HFFc6 (cell line): ENCODE measurements around the gene EPN2. TPM values are rescaled to one million over a fixed set of nuclear protein-coding genes. Genes with fewer than 3 reads are reported as not detected.

ENCODE experiments used
- DNase-seq: peaks from one replicate; pipeline ENCODE4 v3.0.0-alpha.2; 2018
- H3K27ac Mint-ChIP-seq: 2 replicates; pipeline ENCODE4 v1.8.0; 2020; ENCODE audit warnings: mild to moderate bottlenecking, mixed read lengths
- H3K27me3 Mint-ChIP-seq: 2 replicates; pipeline ENCODE4 v1.8.0; 2021; ENCODE audit warnings: mild to moderate bottlenecking, moderate library complexity, mixed read lengths; ENCODE audit not compliant: insufficient read depth
- H3K36me3 Mint-ChIP-seq: 2 replicates; pipeline ENCODE4 v1.8.0; 2021; ENCODE audit warnings: low read depth, mixed read lengths
- H3K4me1 Mint-ChIP-seq: 2 replicates; pipeline ENCODE4 v1.8.0; 2020; ENCODE audit warnings: low read depth, mixed read lengths
- H3K4me3 Mint-ChIP-seq: 2 replicates; pipeline ENCODE4 v1.8.0; 2020; ENCODE audit warnings: mild to moderate bottlenecking, moderate library complexity, mixed read lengths
- H3K9me3 Mint-ChIP-seq: 2 replicates; pipeline ENCODE4 v1.8.0; 2020; ENCODE audit warnings: mild to moderate bottlenecking, mixed read lengths
- total RNA-seq, 6 experiments: library from RNA; stranded (reverse); fragmentation: NEBNext Ultra II Directional; extraction: Animal tissue kit (Norgen Biotek cat#: 25700); gene quantifications; 2 replicates in 1 of 6; 3 replicates in 5 of 6; pipeline ENCODE4 v1.2.3, GENCODE V29; 2021
- TF ChIP-seq, protein P1 (sequence below): fragments of 200-600 bp; sonication (generic); IDR thresholded peaks from 2 replicates; pipeline ENCODE4 v1.5.0; 2021; ENCODE audit warnings: antibody characterized with exemption, mild to moderate bottlenecking

EPN2 gene
- total RNA-seq, 6 experiments from 2014 or later = 40.1 to 47.4 (median 42.7) TPM

DNA sequence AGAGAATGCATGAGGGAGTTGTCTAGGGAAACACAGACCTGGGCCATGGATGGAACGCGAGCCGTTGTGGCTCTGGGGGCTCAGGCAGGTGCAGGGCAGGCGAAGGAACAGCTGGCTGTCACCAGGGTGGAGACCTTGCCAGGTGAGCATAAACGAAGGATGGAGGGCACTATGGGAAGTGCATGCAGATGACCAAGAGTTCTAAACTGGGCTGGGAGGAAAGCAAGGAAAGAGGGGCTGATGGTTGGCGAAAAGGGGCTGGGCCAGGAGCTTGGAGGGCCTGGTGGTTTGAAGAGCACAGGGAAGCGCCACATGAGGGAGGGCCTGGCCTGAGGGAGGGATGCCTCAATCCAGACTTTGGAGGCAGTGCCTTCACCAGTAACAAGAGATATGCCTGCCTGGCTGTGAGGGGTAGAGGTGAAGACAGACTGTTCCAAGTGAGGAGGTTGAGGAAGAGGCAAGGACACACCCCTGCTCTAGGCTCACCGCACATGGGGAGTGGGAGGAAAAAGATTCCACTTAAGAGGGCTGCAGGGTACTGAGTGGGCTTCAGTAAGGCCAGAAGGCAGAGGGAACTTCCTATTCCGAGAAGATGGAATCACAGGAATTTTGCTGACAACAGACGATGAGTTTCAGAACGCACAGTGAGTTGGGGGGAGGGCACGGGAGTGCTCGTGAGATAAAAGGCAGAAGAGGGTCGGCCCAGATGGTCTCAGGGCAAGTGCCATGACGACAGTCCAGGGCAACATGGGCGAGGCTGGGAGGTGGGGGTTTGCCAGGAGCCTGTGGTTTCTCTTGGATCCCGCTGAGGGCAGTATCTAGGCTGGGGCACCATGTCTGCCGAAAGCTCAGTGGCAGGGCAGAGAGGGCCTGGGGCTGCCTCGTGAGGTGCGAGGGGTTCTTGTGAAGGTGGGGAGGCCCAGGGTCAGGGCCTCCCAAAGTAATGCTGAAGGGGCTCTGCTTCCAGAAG, 104.8 kb downstream of the EPN2 start:
- Mint-ChIP-seq H3K4me3 (peak overlapping the region; percentile 48; the same call in 1 of the 2 replicates), H3K36me3 (no peaks in the 10 kb centered on the region), H3K4me1 (peaks cover 28% of the 10 kb centered on the region), H3K9me3 (no peaks in the 10 kb centered on the region), H3K27ac (peak overlapping the region; percentile 18), H3K27me3 (peaks cover 3% of the 10 kb centered on the region)
- TF ChIP-seq, protein P1, sequence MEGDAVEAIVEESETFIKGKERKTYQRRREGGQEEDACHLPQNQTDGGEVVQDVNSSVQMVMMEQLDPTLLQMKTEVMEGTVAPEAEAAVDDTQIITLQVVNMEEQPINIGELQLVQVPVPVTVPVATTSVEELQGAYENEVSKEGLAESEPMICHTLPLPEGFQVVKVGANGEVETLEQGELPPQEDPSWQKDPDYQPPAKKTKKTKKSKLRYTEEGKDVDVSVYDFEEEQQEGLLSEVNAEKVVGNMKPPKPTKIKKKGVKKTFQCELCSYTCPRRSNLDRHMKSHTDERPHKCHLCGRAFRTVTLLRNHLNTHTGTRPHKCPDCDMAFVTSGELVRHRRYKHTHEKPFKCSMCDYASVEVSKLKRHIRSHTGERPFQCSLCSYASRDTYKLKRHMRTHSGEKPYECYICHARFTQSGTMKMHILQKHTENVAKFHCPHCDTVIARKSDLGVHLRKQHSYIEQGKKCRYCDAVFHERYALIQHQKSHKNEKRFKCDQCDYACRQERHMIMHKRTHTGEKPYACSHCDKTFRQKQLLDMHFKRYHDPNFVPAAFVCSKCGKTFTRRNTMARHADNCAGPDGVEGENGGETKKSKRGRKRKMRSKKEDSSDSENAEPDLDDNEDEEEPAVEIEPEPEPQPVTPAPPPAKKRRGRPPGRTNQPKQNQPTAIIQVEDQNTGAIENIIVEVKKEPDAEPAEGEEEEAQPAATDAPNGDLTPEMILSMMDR = no peak
- DNase-seq = no peak

DNA sequence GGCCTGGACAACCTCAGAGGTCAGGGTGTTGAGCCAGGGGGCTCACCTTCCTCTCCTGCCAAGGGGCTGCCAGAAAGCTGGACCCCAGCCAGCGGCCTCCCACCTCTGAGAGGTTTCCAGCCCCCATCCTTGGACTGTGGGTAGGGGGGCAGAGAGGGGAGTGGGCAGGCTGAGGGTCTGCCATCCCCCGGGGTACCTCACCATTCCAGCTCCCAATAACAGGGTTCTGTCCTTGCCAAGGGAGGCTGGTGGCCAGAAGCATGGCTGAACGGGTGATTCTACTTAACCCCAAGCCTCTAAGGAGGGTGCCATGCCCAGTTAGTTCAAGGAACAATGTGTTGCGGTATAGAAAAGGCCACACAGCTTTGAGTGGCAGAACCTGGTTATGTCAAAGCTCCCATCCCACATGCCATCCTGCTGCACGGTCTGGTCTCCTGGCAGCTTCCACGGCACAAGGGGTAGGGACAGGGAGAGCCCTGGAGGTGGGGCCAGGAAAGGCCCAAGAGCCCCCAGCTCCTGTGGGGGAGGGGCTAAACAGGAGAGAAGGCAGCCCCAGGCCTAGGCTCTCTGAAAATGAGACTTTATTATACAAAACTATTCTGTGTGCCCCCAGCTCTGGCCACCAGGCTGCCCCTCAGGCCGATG, 105.6 kb downstream of the EPN2 start:
- Mint-ChIP-seq H3K9me3 (no peaks in the 10 kb centered on the region), H3K36me3 (no peaks in the 10 kb centered on the region), H3K27ac (no peak overlapping the region), H3K4me3 (no peak overlapping the region), H3K27me3 (no peaks in the 10 kb centered on the region; the same call in 1 of the 2 replicates), H3K4me1 (peaks cover 36% of the 10 kb centered on the region)
- no peak for DNase-seq
- TF ChIP-seq, protein P1 = no peak; the same call in 1 of the 2 replicates

DNA sequence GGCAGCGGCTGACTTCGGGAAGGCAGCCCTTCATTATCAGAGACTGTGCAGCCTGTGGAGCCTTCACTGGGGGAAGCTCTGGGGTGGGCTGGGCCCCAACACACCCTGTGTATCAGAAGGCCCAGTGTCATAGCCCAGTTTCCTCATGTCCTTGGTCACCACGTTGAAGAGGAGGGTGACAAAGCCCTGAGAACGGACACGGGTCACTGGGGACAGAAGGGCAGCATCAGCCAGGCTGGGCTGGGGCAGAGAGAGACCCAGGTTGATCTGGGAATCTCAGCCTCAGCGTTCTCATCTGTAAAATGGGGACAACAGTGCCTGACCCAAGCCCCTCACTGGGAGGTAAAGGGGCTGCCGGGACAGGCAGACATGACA, 106.1 kb downstream of the EPN2 start:
- peaks cover 41% of the 10 kb centered on the region for H3K4me1 Mint-ChIP-seq
- TF ChIP-seq, protein P1 = no peak; the same call in 1 of the 2 replicates
- no peak overlapping the region for H3K27ac Mint-ChIP-seq
- DNase-seq = no peak
- H3K36me3 Mint-ChIP-seq = no peaks in the 10 kb centered on the region
- no peak overlapping the region for H3K4me3 Mint-ChIP-seq
- no peaks in the 10 kb centered on the region for H3K9me3 Mint-ChIP-seq
- H3K27me3 Mint-ChIP-seq = no peaks in the 10 kb centered on the region; the same call in 1 of the 2 replicates

DNA sequence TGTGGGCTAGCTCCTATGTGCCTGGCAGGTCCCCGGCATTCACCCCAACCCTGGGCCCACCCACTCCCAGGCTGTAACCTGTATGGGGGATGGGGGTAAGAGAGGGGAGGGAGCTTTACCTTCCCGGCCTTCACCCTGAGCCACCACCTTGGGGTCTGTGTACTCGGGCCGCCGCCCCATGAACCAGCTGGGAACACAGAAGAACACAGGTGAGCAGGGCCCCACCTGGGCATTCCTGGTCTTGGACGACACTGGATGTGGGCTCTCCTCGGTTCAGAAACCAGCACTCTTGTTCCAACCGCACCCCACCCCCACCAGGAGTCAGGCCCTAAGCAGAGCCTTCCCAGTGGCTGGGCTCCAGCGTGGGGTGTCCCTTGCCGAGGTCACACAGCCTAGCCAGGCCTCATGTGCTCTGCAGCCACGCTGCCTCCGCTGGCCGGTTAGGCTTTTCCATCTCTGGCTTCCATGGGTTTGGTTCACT, 106.5 kb downstream of the EPN2 start:
- Mint-ChIP-seq H3K9me3 (no peaks in the 10 kb centered on the region), H3K36me3 (no peaks in the 10 kb centered on the region), H3K27ac (no peak overlapping the region), H3K27me3 (no peaks in the 10 kb centered on the region; the same call in 1 of the 2 replicates), H3K4me1 (peaks cover 41% of the 10 kb centered on the region), H3K4me3 (no peak overlapping the region)
- TF ChIP-seq, protein P1 = no peak
- DNase-seq = no peak

DNA sequence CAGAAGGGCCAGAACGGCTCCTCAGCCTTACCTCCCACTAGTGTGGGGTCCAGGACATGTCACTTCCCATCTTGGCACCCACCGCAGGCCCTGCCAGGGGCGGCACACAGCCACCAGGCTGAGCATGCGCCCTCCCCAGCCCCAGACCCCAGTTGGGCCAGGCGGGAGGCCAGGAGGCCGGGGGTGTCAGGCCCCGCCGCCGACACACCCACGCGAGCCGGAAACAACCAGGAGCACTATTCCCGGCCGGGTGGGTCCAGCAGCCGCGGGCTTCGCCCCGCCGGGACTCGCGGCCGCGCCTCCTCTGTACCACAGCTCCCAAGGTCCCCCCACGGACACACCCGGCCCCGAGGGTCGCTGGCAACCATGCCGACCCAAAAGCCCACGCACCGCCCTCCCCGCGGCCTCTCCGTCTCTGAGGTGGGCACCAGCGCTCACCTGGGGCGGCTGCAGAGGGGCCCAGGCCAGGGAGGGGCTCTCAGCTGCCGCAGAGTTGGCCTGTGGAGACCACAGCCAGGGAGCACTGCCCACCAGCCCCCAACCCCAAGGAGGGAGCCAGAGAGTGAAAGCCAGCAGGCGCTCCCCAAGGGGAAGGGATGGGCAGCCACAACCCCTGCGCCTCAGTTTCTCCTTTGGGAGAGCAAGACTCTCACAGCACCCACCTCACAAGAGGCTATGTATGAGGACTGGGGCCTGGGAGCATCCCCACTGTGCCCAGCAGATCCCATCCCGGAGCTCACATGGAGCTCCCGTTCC, 107.3 kb downstream of the EPN2 start:
- Mint-ChIP-seq H3K9me3 (no peaks in the 10 kb centered on the region), H3K27me3 (peaks cover 2% of the 10 kb centered on the region; the same call in 1 of the 2 replicates), H3K4me3 (no peak overlapping the region), H3K27ac (no peak overlapping the region), H3K4me1 (peaks cover 41% of the 10 kb centered on the region), H3K36me3 (no peaks in the 10 kb centered on the region)
- DNase-seq = no peak
- TF ChIP-seq, protein P1 = no peak
